CD4-positive, CD25-positive, alpha-beta regulatory T cell (primary cell): Measurements from ENCODE around the gene REPIN1. TPM values are rescaled to one million over a fixed set of nuclear protein-coding genes. Genes with fewer than 3 reads are reported as not detected.

Experiments used
- ATAC-seq, 2 donors: fragments of 150-1000 bp; cut with Tn5 transposase; one replicate each; pipeline ENCODE4 v1.10.0; 2021; ENCODE audit warnings: low read depth in 2 of 2, moderate number of reproducible peaks in 2 of 2, moderate library complexity in 1 of 2
- DNase-seq, 3 donors: peaks; one replicate each; pipeline versions ENCODE4 v3.0.0 to v3.0.0-alpha.2; 2012 to 2022; ENCODE audit warnings: mixed read lengths in 1 of 3
- H3K27ac ChIP-seq: one replicate; pipeline ENCODE4 v1.7.0; 2013; ENCODE audit warnings: mild to moderate bottlenecking, low read length; ENCODE audit not compliant: insufficient read depth, poor library complexity, severe bottlenecking
- H3K27me3 ChIP-seq: one replicate; pipeline ENCODE4 v1.7.0; 2013; ENCODE audit warnings: low read length; ENCODE audit not compliant: control insufficient read depth, insufficient read depth
- H3K36me3 ChIP-seq: one replicate; pipeline ENCODE4 v1.7.0; 2013; ENCODE audit warnings: mild to moderate bottlenecking, low read length, moderate library complexity; ENCODE audit not compliant: control insufficient read depth, insufficient read depth
- H3K4me1 ChIP-seq: 2 replicates; pipeline ENCODE4 v1.7.0; 2013; ENCODE audit warnings: mild to moderate bottlenecking, low read length; ENCODE audit not compliant: insufficient read depth, control insufficient read depth, poor library complexity, severe bottlenecking
- H3K4me3 ChIP-seq: one replicate; pipeline ENCODE4 v1.7.0; 2013; ENCODE audit warnings: low read depth, mild to moderate bottlenecking, low read length, moderate library complexity
- H3K9me3 ChIP-seq, 2 experiments: 1 replicate in 1 of 2; 2 replicates in 1 of 2; pipeline ENCODE4 v1.7.0; 2013; ENCODE audit warnings: low read length in 2 of 2, mild to moderate bottlenecking in 1 of 2, moderate library complexity in 1 of 2; ENCODE audit not compliant: control insufficient read depth in 2 of 2
- H3K27ac Mint-ChIP-seq, 3 donors: one replicate each; pipeline ENCODE4 v1.8.0; 2020 to 2022; ENCODE audit warnings: mild to moderate bottlenecking in 3 of 3, mixed read lengths in 3 of 3, moderate library complexity in 2 of 3
- H3K27me3 Mint-ChIP-seq: one replicate; pipeline ENCODE4 v1.8.0; 2022; ENCODE audit warnings: mild to moderate bottlenecking, mixed read lengths
- H3K36me3 Mint-ChIP-seq: one replicate; pipeline ENCODE4 v1.8.0; 2020; ENCODE audit warnings: mixed read lengths
- H3K4me1 Mint-ChIP-seq, 4 donors: one replicate each; pipeline ENCODE4 v1.8.0; 2020 to 2022; ENCODE audit warnings: mixed read lengths in 4 of 4, mild to moderate bottlenecking in 1 of 4
- H3K4me3 Mint-ChIP-seq, 4 donors: one replicate each; pipeline ENCODE4 v1.8.0; 2020 to 2022; ENCODE audit warnings: mild to moderate bottlenecking in 4 of 4, mixed read lengths in 4 of 4, moderate library complexity in 3 of 4
- H3K9me3 Mint-ChIP-seq, 7 donors: one replicate each; pipeline ENCODE4 v1.8.0; 2020 to 2022; ENCODE audit warnings: mixed read lengths in 7 of 7, mild to moderate bottlenecking in 3 of 7, moderate library complexity in 2 of 7
- polyA plus RNA-seq, 4 donors: library from polyadenylated mRNA; unstranded; fragments of 300-500 nt; fragmentation: Illumina TruSeq; gene quantifications; one replicate each; pipeline ENCODE4 v1.2.3, GENCODE V29; 2021
- total RNA-seq: library from RNA; stranded (reverse); gene quantifications from one replicate; pipeline ENCODE4 v1.2.3, GENCODE V29; 2022

Gene REPIN1
- total and polyA plus RNA-seq, 5 donors from 2014 or later = 22.5 to 40.3 (median 29.7) TPM

GRCh38 chr7:150363872-150364271 lies 4.8 kb upstream of the REPIN1 start:
- H3K4me1 Mint-ChIP-seq = peaks cover under 1 to 27% (median 15%) of the 10 kb centered on the region in 4 donors
- no peak for DNase-seq
- no peak overlapping the region for H3K27ac ChIP-seq

GRCh38 chr7:150365194-150365593 lies 3.4 kb upstream of the REPIN1 start:
- H3K4me1 ChIP-seq = peaks cover 19% of the 10 kb centered on the region
- Mint-ChIP-seq H3K27me3 (no peaks in the 10 kb centered on the region), H3K9me3 (no peaks in the 10 kb centered on the region), H3K36me3 (no peaks in the 10 kb centered on the region), H3K4me3 (peak overlapping the region in 1 of 4 donors; percentile 52), H3K27ac (peak overlapping the region in 1 of 3 donors; percentile 63), H3K4me1 (peaks cover 0 to 31% (median 17%) of the 10 kb centered on the region in 4 donors)
- ATAC-seq = no peak
- H3K27ac ChIP-seq = no peak overlapping the region
- no peaks in the 10 kb centered on the region for H3K9me3 ChIP-seq
- H3K36me3 ChIP-seq = no peaks in the 10 kb centered on the region
- no peaks in the 10 kb centered on the region for H3K27me3 ChIP-seq
- H3K4me3 ChIP-seq = no peak overlapping the region
- DNase-seq = no peak

More at GRCh38 chr7:150363872-150364271, 4.8 kb upstream of the REPIN1 start:
- Mint-ChIP-seq H3K4me3 (peak overlapping the region in 1 of 4 donors; percentile 1), H3K27ac (peak overlapping the region in 2 of 3 donors; percentile 60 to 71), H3K36me3 (no peaks in the 10 kb centered on the region), H3K27me3 (peaks cover 4% of the 10 kb centered on the region), H3K9me3 (no peaks in the 10 kb centered on the region)
- Histone ChIP-seq H3K36me3 (no peaks in the 10 kb centered on the region), H3K9me3 (no peaks in the 10 kb centered on the region), H3K27me3 (no peaks in the 10 kb centered on the region), H3K4me3 (no peak overlapping the region), H3K4me1 (peaks cover 8% of the 10 kb centered on the region)
- ATAC-seq = no peak

GRCh38 chr7:150365673-150366398 lies 2.8 kb upstream of the REPIN1 start:
- Mint-ChIP-seq H3K36me3 (peaks cover 4% of the 10 kb centered on the region), H3K4me1 (peaks cover 0 to 38% (median 20%) of the 10 kb centered on the region in 4 donors), H3K4me3 (peak overlapping the region; percentile 19 to 86 (median 52)), H3K27me3 (no peaks in the 10 kb centered on the region), H3K9me3 (no peaks in the 10 kb centered on the region), H3K27ac (peak overlapping the region in 2 of 3 donors; percentile 21 to 58)
- ATAC-seq = no peak
- no peak for DNase-seq
- Histone ChIP-seq H3K27ac (no peak overlapping the region), H3K4me3 (no peak overlapping the region), H3K27me3 (no peaks in the 10 kb centered on the region), H3K4me1 (peaks cover 23% of the 10 kb centered on the region), H3K36me3 (no peaks in the 10 kb centered on the region), H3K9me3 (no peaks in the 10 kb centered on the region)

- peaks cover 2% of the 10 kb centered on the region for H3K36me3 ChIP-seq
- H3K4me3 Mint-ChIP-seq = peak overlapping the region; percentile 89 to 97 (median 92)
- DNase-seq = no peak
- peak overlapping the region; percentile 38 for H3K4me3 ChIP-seq
- no peaks in the 10 kb centered on the region for H3K9me3 ChIP-seq
- H3K27me3 Mint-ChIP-seq = no peaks in the 10 kb centered on the region
- H3K4me1 Mint-ChIP-seq = peaks cover 0 to 42% (median 21%) of the 10 kb centered on the region in 4 donors
- peaks cover 23% of the 10 kb centered on the region for H3K4me1 ChIP-seq
- H3K27me3 ChIP-seq = no peaks in the 10 kb centered on the region
- H3K36me3 Mint-ChIP-seq = peaks cover 5% of the 10 kb centered on the region
- ATAC-seq = peak; percentile 26 to 38
- peak overlapping the region in 2 of 3 donors; percentile 90 to 99 for H3K27ac Mint-ChIP-seq
- no peaks in the 10 kb centered on the region for H3K9me3 Mint-ChIP-seq
- peak overlapping the region; percentile 77 for H3K27ac ChIP-seq
Measured at GRCh38 chr7:150367677-150368095, 936 bp upstream of the REPIN1 start.

GRCh38 chr7:150368884-150369747 lies 494 bp downstream of the REPIN1 start:
- Histone ChIP-seq H3K36me3 (peaks cover 4% of the 10 kb centered on the region), H3K27me3 (no peaks in the 10 kb centered on the region), H3K4me1 (peaks cover 23% of the 10 kb centered on the region), H3K9me3 (no peaks in the 10 kb centered on the region), H3K27ac (peak overlapping the region; percentile 77), H3K4me3 (peak overlapping the region; percentile 89)
- Mint-ChIP-seq H3K36me3 (peaks cover 11% of the 10 kb centered on the region), H3K4me3 (peak overlapping the region; percentile 88 to 96 (median 95)), H3K27me3 (no peaks in the 10 kb centered on the region), H3K4me1 (peaks cover 0 to 45% (median 19%) of the 10 kb centered on the region in 4 donors), H3K27ac (peak overlapping the region; percentile 91 to 97 (median 92)), H3K9me3 (peaks cover 0 to 2% (median 0%) of the 10 kb centered on the region in 7 donors)
- peak; percentile 50 to 73 (median 69) for DNase-seq
- ATAC-seq = peak; percentile 70 to 72

- H3K36me3 ChIP-seq = peaks cover 4% of the 10 kb centered on the region
- H3K27ac ChIP-seq = peak overlapping the region; percentile 30
- ATAC-seq = no peak
- peaks cover 0 to 2% (median 0%) of the 10 kb centered on the region in 7 donors for H3K9me3 Mint-ChIP-seq
- peaks cover 23% of the 10 kb centered on the region for H3K4me1 ChIP-seq
- H3K27me3 ChIP-seq = no peaks in the 10 kb centered on the region
- H3K4me3 ChIP-seq = peak overlapping the region; percentile 89
- H3K27me3 Mint-ChIP-seq = no peaks in the 10 kb centered on the region
- no peak for DNase-seq
- peak overlapping the region; percentile 86 to 97 (median 91) for H3K27ac Mint-ChIP-seq
- peaks cover 15% of the 10 kb centered on the region for H3K36me3 Mint-ChIP-seq
- peak overlapping the region; percentile 88 to 96 (median 95) for H3K4me3 Mint-ChIP-seq
- H3K9me3 ChIP-seq = no peaks in the 10 kb centered on the region
- peaks cover 0 to 49% (median 21%) of the 10 kb centered on the region in 4 donors for H3K4me1 Mint-ChIP-seq
Measured at GRCh38 chr7:150369748-150370501, 1.3 kb downstream of the REPIN1 start.

GRCh38 chr7:150370612-150371071 lies 2.0 kb downstream of the REPIN1 start:
- peaks cover 23% of the 10 kb centered on the region for H3K4me1 ChIP-seq
- Mint-ChIP-seq H3K4me1 (peaks cover 0 to 52% (median 23%) of the 10 kb centered on the region in 4 donors), H3K9me3 (peaks cover 0 to 2% (median 0%) of the 10 kb centered on the region in 7 donors), H3K36me3 (peaks cover 15% of the 10 kb centered on the region), H3K27me3 (no peaks in the 10 kb centered on the region), H3K4me3 (peak overlapping the region; percentile 85 to 96 (median 92)), H3K27ac (peak overlapping the region; percentile 72 to 86 (median 80))
- peaks cover 4% of the 10 kb centered on the region for H3K36me3 ChIP-seq
- no peak overlapping the region for H3K4me3 ChIP-seq
- no peaks in the 10 kb centered on the region for H3K9me3 ChIP-seq
- DNase-seq (no peak), ATAC-seq (no peak)
- no peaks in the 10 kb centered on the region for H3K27me3 ChIP-seq
- peak overlapping the region; percentile 1 for H3K27ac ChIP-seq
